GM23338 (cell line): ENCODE data around the gene SLC22A5.

Experiments
- CTCF ChIP-seq, 2 experiments: fragments of 200-600 bp in 1 of 2; sonication (generic) in 1 of 2; conservative IDR thresholded peaks; 2 replicates each; pipeline versions ENCODE4 v1.5.1 to v1.6.1; 2016 to 2017; ENCODE audit warnings: antibody characterized with exemption in 2 of 2, low read depth in 2 of 2, mild to moderate bottlenecking in 2 of 2, moderate library complexity in 1 of 2
- EZH2 ChIP-seq: fragments of 200-600 bp; sonication (generic); IDR thresholded peaks from one replicate; pipeline ENCODE4 v1.8.0; 2017; ENCODE audit warnings: antibody characterized with exemption, mild to moderate bottlenecking, low read depth; ENCODE audit not compliant: unreplicated experiment
- EZH2phosphoT487 ChIP-seq: fragments of 200-600 bp; sonication (generic); IDR thresholded peaks from one replicate; pipeline ENCODE4 v1.8.1; 2018; ENCODE audit warnings: antibody characterized with exemption; ENCODE audit not compliant: unreplicated experiment
- JUNB ChIP-seq: IDR thresholded peaks from one replicate; pipeline ENCODE4 v1.6.1; 2016; ENCODE audit warnings: antibody characterized with exemption; ENCODE audit not compliant: unreplicated experiment
- POLR2AphosphoS5 ChIP-seq: IDR thresholded peaks from 2 replicates; pipeline ENCODE4 v1.6.1; 2016; ENCODE audit warnings: antibody characterized with exemption, low read depth
- ZNF462 ChIP-seq: fragments of 250-450 bp; sonication (Bioruptor Pico); IDR thresholded peaks from 2 replicates; pipeline ENCODE4 v1.5.0; 2020; ENCODE audit warnings: mild to moderate bottlenecking, moderate library complexity

GRCh38 chr5:132334812-132335211, 34.7 kb upstream of the SLC22A5 start:
- TF ChIP-seq CTCF (conservative IDR thresholded peaks at IDR 0.05; ENCODE audit: low read depth in 2 of 2) (no peak), POLR2AphosphoS5 (no peak), EZH2 (no peak), JUNB (no peak), EZH2phosphoT487 (no peak), ZNF462 (no peak)
